IPS-18c (cell line): ENCODE results near the gene API5.
"Not testable (repeated sequence)": the region's sequence is repeated elsewhere in the genome, so short reads cannot be mapped to it uniquely, and the experiment has no call there.

Source experiments
- H3K4me3 ChIP-seq: 2 replicates; pipeline ENCODE4 v1.7.0; 2013; ENCODE audit warnings: low read depth, mild to moderate bottlenecking, low read length, moderate library complexity; ENCODE audit not compliant: insufficient read depth
- H3K9me3 ChIP-seq: one replicate; pipeline ENCODE4 v1.6.1; 2013; ENCODE audit warnings: mild to moderate bottlenecking, low read length, moderate library complexity; ENCODE audit not compliant: control insufficient read depth, insufficient read depth

Gene API5

GRCh38 chr11:43311791-43312607 is at the start of gene API5:
Gene API5, plus strand, starts transcription at chr11:43311996. Its CDS starts 132 bp downstream, at chr11:43312128.
- Histone ChIP-seq H3K4me3 (peak within 1 kb of the TSS; percentile 87), H3K9me3 (no peaks in the 10 kb centered on the region)

GRCh38 chr11:43267856-43268580 is 43.8 kb upstream of the API5 start:
- H3K4me3 ChIP-seq, result no peak overlapping the region
- no peaks in the 10 kb centered on the region for H3K9me3 ChIP-seq

GRCh38 chr11:43268786-43269185 is 43.0 kb upstream of the API5 start:
- Histone ChIP-seq H3K9me3 (no peaks in the 10 kb centered on the region), H3K4me3 (no peak overlapping the region)

- no peak overlapping the region for H3K4me3 ChIP-seq
- no peaks in the 10 kb centered on the region for H3K9me3 ChIP-seq
These were observed 42.4 kb upstream of the API5 start for GRCh38 chr11:43269254-43269918.

- Histone ChIP-seq H3K9me3 (peaks cover 3% of the 10 kb centered on the region), H3K4me3 (no peak overlapping the region)
These were observed 41.3 kb upstream of the API5 start for GRCh38 chr11:43270468-43270867.

- Histone ChIP-seq H3K4me3 (no peak overlapping the region), H3K9me3 (peaks cover 3% of the 10 kb centered on the region)
These were observed 33.4 kb upstream of the API5 start for GRCh38 chr11:43278193-43278956.

- no peak overlapping the region for H3K4me3 ChIP-seq
- peaks cover 2% of the 10 kb centered on the region for H3K9me3 ChIP-seq
These were observed 29.0 kb upstream of the API5 start for GRCh38 chr11:43282607-43283440.

GRCh38 chr11:43285826-43286225 is 26.0 kb upstream of the API5 start:
- Histone ChIP-seq H3K9me3 (peaks cover 2% of the 10 kb centered on the region), H3K4me3 (no peak overlapping the region)

GRCh38 chr11:43289368-43289767 is 22.4 kb upstream of the API5 start:
- H3K9me3 ChIP-seq, result peaks cover 2% of the 10 kb centered on the region
- no peak overlapping the region for H3K4me3 ChIP-seq

- Histone ChIP-seq H3K4me3 (no peak overlapping the region), H3K9me3 (peaks cover 3% of the 10 kb centered on the region)
These were observed 13.4 kb upstream of the API5 start for GRCh38 chr11:43298397-43298796.

- no peak overlapping the region for H3K4me3 ChIP-seq
- H3K9me3 ChIP-seq, result no peaks in the 10 kb centered on the region
These were observed 4.2 kb downstream of the API5 start for GRCh38 chr11:43315966-43316365.

- no peaks in the 10 kb centered on the region for H3K9me3 ChIP-seq
- no peak overlapping the region for H3K4me3 ChIP-seq
These were observed 4.7 kb downstream of the API5 start for GRCh38 chr11:43316451-43316850.

GRCh38 chr11:43327987-43328386 is 16.2 kb downstream of the API5 start:
- no peak overlapping the region for H3K4me3 ChIP-seq
- H3K9me3 ChIP-seq, result no peaks in the 10 kb centered on the region

- no peaks in the 10 kb centered on the region for H3K9me3 ChIP-seq
These were observed 16.7 kb downstream of the API5 start for GRCh38 chr11:43328482-43328881.

GRCh38 chr11:43341159-43341558 is 29.4 kb downstream of the API5 start:
- H3K9me3 ChIP-seq, result no peaks in the 10 kb centered on the region

More at GRCh38 chr11:43328482-43328881, 16.7 kb downstream of the API5 start:
- H3K4me3 ChIP-seq, result no peak overlapping the region

GRCh38 chr11:43351426-43351825 is 39.6 kb downstream of the API5 start:
- not testable (repeated sequence) for H3K4me3 ChIP-seq, H3K9me3 ChIP-seq

More at GRCh38 chr11:43341159-43341558, 29.4 kb downstream of the API5 start:
- no peak overlapping the region for H3K4me3 ChIP-seq
